ENCODE data around the gene CCND2. TPM values are rescaled to one million over a fixed set of nuclear protein-coding genes. Genes with fewer than 3 reads are reported as not detected.

Gene CCND2
- total and polyA plus RNA-seq, 2 of the 8 experiments (the other 6 are each of a cell fraction or from before 2014, with no cell fraction given) = 41.7 to 223 TPM

DNA sequence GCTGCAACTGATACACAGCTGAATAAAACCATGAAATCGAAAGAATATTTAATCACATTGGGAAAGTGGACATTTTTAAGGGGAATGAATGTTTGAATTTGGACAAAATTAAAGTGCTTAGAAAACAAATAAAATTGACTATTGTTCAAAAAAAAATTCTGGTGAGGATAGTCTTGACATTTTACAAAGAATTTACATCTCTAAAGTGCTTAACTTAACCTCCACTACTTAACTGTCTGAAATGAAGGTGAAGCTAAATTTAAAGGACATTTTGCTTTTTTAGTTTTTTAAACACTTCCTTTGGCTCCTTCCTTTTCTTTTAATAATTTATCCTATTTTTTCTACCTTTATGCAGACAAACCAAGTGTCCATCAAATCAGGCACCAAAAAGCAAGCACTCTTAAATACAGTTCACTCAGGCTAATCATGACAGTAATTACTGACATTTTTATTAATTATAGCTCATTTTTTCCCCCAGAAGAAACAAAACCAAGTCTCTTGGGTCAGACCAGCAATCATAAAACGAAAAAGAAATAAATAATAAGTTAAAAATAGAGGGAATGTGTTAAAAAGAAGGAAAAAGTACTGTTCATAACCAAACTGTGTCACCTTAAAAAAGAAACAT is 5.7 kb upstream of the CCND2 start:
- peak overlapping the region; percentile 77 to 99; a peak in 2 of 4 replicates for H3K4me2 ChIP-seq (ENCODE audit: insufficient read depth in 1 of 2, low read depth in 2 of 2, low read length in 2 of 2)
- no peak for FAIRE-seq
- TF ChIP-seq CBX8 (IDR thresholded peaks at IDR 0.05; ENCODE audit: borderline replicate concordance, low read depth, low read length) (no peak), MAFK (IDR thresholded peaks at IDR 0.05; ENCODE audit: low read depth, low read length) (no peak), KDM1A (IDR thresholded peaks at IDR 0.05; ENCODE audit: borderline replicate concordance, low read length) (no peak), SIN3A (conservative IDR thresholded peaks at IDR 0.05 in 1 of 2, IDR thresholded peaks at IDR 0.05 in 1 of 2; ENCODE audit: low read depth in 1 of 2, low read length in 2 of 2) (no peak), ATF2 (IDR thresholded peaks at IDR 0.05; ENCODE audit: low read length) (no peak), RXRA (IDR thresholded peaks at IDR 0.05; ENCODE audit: insufficient read depth, low read depth, low read length) (no peak), BRCA1 (IDR thresholded peaks at IDR 0.05; ENCODE audit: low read depth, low read length) (no peak), SRF (IDR thresholded peaks at IDR 0.05; ENCODE audit: low read depth, low read length) (no peak), TAF1 (IDR thresholded peaks at IDR 0.05; ENCODE audit: low read depth, low read length) (no peak), NANOG (IDR thresholded peaks at IDR 0.05; ENCODE audit: insufficient read depth, low read depth, low read length, poor library complexity, severe bottlenecking) (no peak)

More for the DNA sequence above, 5.7 kb upstream of the CCND2 start:
- ChIA-PET POLR2A (ENCODE audit: partially characterized antibody) (interaction anchor here (0.7 to 29.3 kb wide), 14 partner anchors 8 to 265 kb away, joined by 3 to 531 read pairs (median 4); no protein-coding TSS in a partner anchor), CTCF (ENCODE audit: partially characterized antibody) (interaction anchor here (0.7 to 1.8 kb wide), 6 partner anchors 9 to 376 kb away, joined by 3 to 7 read pairs (median 4); no protein-coding TSS in a partner anchor)
- Histone ChIP-seq H3K27me3 (replicated peaks in 1 of 4; ENCODE audit: control insufficient read depth in 3 of 4, extremely low read depth in 1 of 4, insufficient read depth in 3 of 4, low read length in 3 of 4) (peaks cover 3 to 40% (median 23%) of the 10 kb centered on the region in 4 experiments; a peak in 6 of 7 replicates), H3K9ac (replicated peaks in 1 of 4; ENCODE audit: extremely low read depth in 1 of 4, low read depth in 3 of 4, low read length in 3 of 4) (no peak overlapping the region), H3K9me3 (ENCODE audit: insufficient read depth in 2 of 2, low read depth in 1 of 2, low read length in 1 of 2) (no peaks in the 10 kb centered on the region), H4K20me1 (replicated peaks in 1 of 2; ENCODE audit: control insufficient read depth in 1 of 2, insufficient read depth in 2 of 2, low read length in 2 of 2) (no peaks in the 10 kb centered on the region), H3K4me1 (replicated peaks in 1 of 4; ENCODE audit: control insufficient read depth in 3 of 4, insufficient read depth in 4 of 4, low read length in 3 of 4) (peaks cover 4 to 15% (median 7%) of the 10 kb centered on the region in 4 experiments), H4K8ac (ENCODE audit: extremely low read depth, insufficient read depth, low read length) (no peak overlapping the region), H3K23ac (ENCODE audit: insufficient read length) (no peak overlapping the region), H2AK5ac (ENCODE audit: low read depth, low read length) (no peak overlapping the region), H3K56ac (replicated peaks; ENCODE audit: insufficient read length, low read depth, low read length) (no peak overlapping the region), H3K14ac (ENCODE audit: insufficient read length) (no peak overlapping the region), H2BK120ac (replicated peaks; ENCODE audit: low read depth, low read length) (no peak overlapping the region), H2AFZ (ENCODE audit: low read length) (no peak overlapping the region), H3K79me2 (ENCODE audit: control insufficient read depth in 1 of 2, insufficient read depth in 2 of 2, low read length in 2 of 2) (no peaks in the 10 kb centered on the region), H2BK20ac (ENCODE audit: low read length) (no peak overlapping the region), H3K27ac (ENCODE audit: low read depth, low read length) (no peak overlapping the region), H3K36me3 (ENCODE audit: control insufficient read depth in 2 of 4, insufficient read depth in 4 of 4, low read length in 3 of 4) (no peaks in the 10 kb centered on the region), H3K18ac (ENCODE audit: extremely low read depth, low read length) (no peak overlapping the region), H3K79me1 (ENCODE audit: low read depth, low read length) (no peaks in the 10 kb centered on the region), H2BK5ac (ENCODE audit: low read depth, low read length) (no peak overlapping the region), H2BK12ac (ENCODE audit: low read depth, low read length) (no peak overlapping the region), H2BK15ac (ENCODE audit: low read length) (no peak overlapping the region), H4K5ac (ENCODE audit: insufficient read length, low read depth, low read length) (no peak overlapping the region), H3K23me2 (ENCODE audit: low read depth, low read length) (peaks cover 29% of the 10 kb centered on the region), H3K4ac (replicated peaks; ENCODE audit: insufficient read length, low read depth, low read length) (no peak overlapping the region), H4K91ac (replicated peaks; ENCODE audit: insufficient read length, low read length) (no peak overlapping the region), H3K4me3 (ENCODE audit: extremely low read depth in 1 of 4, insufficient read depth in 2 of 4, low read depth in 3 of 4, low read length in 4 of 4) (0 out of 8 replicates have a peak overlapping the region, but pooled peaks of 1 of the 4 experiments have one; percentile 97)
- 54% methylated on average over 2 of the region's 2 CpGs; no CpG with 5 or more reads in 1 of the 2 experiments for WGBS, 2 experiments (ENCODE audit: extremely low coverage in 1 of 2, insufficient coverage in 1 of 2, insufficient read length in 1 of 2, insufficient replicate concordance in 2 of 2, low coverage in 1 of 2, low lambda C conversion rate in 2 of 2, missing lambda C conversion rate in 1 of 2)
- DNase-seq (ENCODE audit: low read depth in 1 of 2, low spot score in 2 of 2) = no peak
